ENCODE data around the gene ATP11A.

ATP11A gene

DNA sequence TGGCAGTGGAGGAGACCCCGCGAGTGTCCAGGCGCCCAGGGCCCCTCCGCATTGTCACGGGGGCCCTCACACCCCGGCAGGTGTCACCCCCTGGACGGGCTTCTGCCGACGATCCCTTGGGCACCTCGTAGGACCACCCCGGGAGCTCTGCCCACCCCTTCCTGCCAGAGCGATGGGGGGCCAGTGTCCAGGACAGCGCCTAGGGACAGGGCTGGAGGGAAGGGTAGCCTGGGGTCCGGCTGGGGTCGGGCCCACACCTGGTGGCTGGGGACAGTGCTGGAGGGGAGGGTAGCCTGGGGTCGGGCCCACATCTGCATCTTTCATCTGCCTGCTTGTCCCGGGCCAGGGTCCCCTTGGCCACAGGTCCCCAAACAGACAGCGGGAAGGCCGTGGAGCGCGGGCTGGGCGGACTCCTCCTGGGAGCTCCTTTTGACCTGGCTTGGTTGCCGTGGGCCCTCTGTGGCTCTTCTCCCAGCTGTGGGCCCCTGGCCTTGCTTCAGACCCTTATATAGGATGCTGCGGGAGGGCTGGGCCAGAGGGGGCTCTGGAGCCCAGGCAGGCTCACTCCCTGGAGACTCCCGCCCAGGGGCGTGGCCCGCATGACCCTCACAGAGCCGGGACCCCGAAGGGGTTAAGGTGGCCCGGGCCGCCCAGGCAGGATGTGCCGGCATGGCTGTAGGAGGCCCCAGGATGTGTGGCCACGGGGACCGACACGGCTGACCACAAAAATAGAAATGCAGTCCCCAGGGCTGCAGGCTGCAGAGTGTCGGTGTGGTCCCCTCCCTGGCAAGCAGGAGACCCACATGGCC is 205.0 kb downstream of the ATP11A start (continued):
- TF ChIP-seq, protein P1, sequence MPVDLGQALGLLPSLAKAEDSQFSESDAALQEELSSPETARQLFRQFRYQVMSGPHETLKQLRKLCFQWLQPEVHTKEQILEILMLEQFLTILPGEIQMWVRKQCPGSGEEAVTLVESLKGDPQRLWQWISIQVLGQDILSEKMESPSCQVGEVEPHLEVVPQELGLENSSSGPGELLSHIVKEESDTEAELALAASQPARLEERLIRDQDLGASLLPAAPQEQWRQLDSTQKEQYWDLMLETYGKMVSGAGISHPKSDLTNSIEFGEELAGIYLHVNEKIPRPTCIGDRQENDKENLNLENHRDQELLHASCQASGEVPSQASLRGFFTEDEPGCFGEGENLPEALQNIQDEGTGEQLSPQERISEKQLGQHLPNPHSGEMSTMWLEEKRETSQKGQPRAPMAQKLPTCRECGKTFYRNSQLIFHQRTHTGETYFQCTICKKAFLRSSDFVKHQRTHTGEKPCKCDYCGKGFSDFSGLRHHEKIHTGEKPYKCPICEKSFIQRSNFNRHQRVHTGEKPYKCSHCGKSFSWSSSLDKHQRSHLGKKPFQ (tag by site-specific recombination; IDR thresholded peaks at IDR 0.05): no peak
- no peak for TF ChIP-seq MEIS1 (CRISPR knock-in tag; IDR thresholded peaks at IDR 0.05; ENCODE audit: borderline replicate concordance)
- TF ChIP-seq ZSCAN30 (tag by site-specific recombination; IDR thresholded peaks at IDR 0.05): no peak
- no peak for TF ChIP-seq BCL11B (tag by site-specific recombination; IDR thresholded peaks at IDR 0.05; ENCODE audit: low read depth)
- no peak for TF ChIP-seq ZNF48 (tag by site-specific recombination; IDR thresholded peaks at IDR 0.05)
- peak; percentile 47 for TF ChIP-seq ZIC2 (tag by site-specific recombination; IDR thresholded peaks at IDR 0.05)
- TF ChIP-seq ZNF394 (tag by site-specific recombination; IDR thresholded peaks at IDR 0.05; ENCODE audit: borderline replicate concordance): no peak
- TF ChIP-seq ZXDB (tag by site-specific recombination; IDR thresholded peaks at IDR 0.05): no peak
- TF ChIP-seq, protein P2, sequence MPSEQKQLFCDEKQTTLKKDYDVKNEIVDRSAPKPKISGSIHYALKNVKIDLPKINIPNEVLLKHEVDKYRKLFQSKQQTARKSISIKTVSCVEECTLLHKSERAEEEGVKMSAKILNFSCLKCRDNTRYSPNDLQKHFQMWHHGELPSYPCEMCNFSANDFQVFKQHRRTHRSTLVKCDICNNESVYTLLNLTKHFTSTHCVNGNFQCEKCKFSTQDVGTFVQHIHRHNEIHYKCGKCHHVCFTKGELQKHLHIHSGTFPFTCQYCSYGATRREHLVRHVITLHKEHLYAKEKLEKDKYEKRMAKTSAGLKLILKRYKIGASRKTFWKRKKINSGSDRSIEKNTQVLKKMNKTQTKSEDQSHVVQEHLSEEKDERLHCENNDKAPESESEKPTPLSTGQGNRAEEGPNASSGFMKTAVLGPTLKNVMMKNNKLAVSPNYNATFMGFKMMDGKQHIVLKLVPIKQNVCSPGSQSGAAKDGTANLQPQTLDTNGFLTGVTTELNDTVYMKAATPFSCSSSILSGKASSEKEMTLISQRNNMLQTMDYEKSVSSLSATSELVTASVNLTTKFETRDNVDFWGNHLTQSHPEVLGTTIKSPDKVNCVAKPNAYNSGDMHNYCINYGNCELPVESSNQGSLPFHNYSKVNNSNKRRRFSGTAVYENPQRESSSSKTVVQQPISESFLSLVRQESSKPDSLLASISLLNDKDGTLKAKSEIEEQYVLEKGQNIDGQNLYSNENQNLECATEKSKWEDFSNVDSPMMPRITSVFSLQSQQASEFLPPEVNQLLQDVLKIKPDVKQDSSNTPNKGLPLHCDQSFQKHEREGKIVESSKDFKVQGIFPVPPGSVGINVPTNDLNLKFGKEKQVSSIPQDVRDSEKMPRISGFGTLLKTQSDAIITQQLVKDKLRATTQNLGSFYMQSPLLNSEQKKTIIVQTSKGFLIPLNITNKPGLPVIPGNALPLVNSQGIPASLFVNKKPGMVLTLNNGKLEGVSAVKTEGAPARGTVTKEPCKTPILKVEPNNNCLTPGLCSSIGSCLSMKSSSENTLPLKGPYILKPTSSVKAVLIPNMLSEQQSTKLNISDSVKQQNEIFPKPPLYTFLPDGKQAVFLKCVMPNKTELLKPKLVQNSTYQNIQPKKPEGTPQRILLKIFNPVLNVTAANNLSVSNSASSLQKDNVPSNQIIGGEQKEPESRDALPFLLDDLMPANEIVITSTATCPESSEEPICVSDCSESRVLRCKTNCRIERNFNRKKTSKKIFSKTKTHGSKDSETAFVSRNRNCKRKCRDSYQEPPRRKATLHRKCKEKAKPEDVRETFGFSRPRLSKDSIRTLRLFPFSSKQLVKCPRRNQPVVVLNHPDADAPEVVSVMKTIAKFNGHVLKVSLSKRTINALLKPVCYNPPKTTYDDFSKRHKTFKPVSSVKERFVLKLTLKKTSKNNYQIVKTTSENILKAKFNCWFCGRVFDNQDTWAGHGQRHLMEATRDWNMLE (tag by site-specific recombination; conservative IDR thresholded peaks at IDR 0.05; ENCODE audit: low read depth): no peak
- no peak for TF ChIP-seq ZNF426 (tag by site-specific recombination; IDR thresholded peaks at IDR 0.05)
- TF ChIP-seq ZNF585B (tag by site-specific recombination; IDR thresholded peaks at IDR 0.05): no peak
- TF ChIP-seq ZFP69B (tag by site-specific recombination; IDR thresholded peaks at IDR 0.05): no peak
- TF ChIP-seq ZNF654 (tag by site-specific recombination; IDR thresholded peaks at IDR 0.05; ENCODE audit: low read depth): no peak
- TF ChIP-seq REPIN1 (tag by site-specific recombination; IDR thresholded peaks at IDR 0.05; ENCODE audit: low read depth): no peak
- no peak for TF ChIP-seq ZNF530 (tag by site-specific recombination; IDR thresholded peaks at IDR 0.05; ENCODE audit: low read depth)
- no peak for TF ChIP-seq ZNF600 (tag by site-specific recombination; IDR thresholded peaks at IDR 0.05)
- TF ChIP-seq, protein P3, sequence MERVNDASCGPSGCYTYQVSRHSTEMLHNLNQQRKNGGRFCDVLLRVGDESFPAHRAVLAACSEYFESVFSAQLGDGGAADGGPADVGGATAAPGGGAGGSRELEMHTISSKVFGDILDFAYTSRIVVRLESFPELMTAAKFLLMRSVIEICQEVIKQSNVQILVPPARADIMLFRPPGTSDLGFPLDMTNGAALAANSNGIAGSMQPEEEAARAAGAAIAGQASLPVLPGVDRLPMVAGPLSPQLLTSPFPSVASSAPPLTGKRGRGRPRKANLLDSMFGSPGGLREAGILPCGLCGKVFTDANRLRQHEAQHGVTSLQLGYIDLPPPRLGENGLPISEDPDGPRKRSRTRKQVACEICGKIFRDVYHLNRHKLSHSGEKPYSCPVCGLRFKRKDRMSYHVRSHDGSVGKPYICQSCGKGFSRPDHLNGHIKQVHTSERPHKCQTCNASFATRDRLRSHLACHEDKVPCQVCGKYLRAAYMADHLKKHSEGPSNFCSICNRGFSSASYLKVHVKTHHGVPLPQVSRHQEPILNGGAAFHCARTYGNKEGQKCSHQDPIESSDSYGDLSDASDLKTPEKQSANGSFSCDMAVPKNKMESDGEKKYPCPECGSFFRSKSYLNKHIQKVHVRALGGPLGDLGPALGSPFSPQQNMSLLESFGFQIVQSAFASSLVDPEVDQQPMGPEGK (tag by site-specific recombination; IDR thresholded peaks at IDR 0.05): no peak; the same call in 1 of the 2 replicates
- no peak for TF ChIP-seq ZNF157 (tag by site-specific recombination; IDR thresholded peaks at IDR 0.05)
- no peak for TF ChIP-seq SCRT1 (tag by site-specific recombination; IDR thresholded peaks at IDR 0.05; ENCODE audit: borderline replicate concordance)
- no peak for TF ChIP-seq GLI2 (tag by site-specific recombination; IDR thresholded peaks at IDR 0.05; ENCODE audit: borderline replicate concordance, low read depth)
- TF ChIP-seq ZNF16 (tag by site-specific recombination; IDR thresholded peaks at IDR 0.05; ENCODE audit: low read depth): no peak
- peak; percentile 80 for TF ChIP-seq GLIS2 (tag by site-specific recombination; IDR thresholded peaks at IDR 0.05)

All from HEK293 (cell line).